GM12873 (cell line): ENCODE measurements around the gene BRAP.

Source experiments
- TF ChIP-seq, protein P1 (sequence below): IDR thresholded peaks from 2 replicates; pipeline ENCODE4 v1.5.1; 2012; ENCODE audit warnings: low read depth, mild to moderate bottlenecking, moderate library complexity, low read length, control low read depth; ENCODE audit not compliant: insufficient read depth; ENCODE audit errors: missing control alignments

BRAP gene

DNA sequence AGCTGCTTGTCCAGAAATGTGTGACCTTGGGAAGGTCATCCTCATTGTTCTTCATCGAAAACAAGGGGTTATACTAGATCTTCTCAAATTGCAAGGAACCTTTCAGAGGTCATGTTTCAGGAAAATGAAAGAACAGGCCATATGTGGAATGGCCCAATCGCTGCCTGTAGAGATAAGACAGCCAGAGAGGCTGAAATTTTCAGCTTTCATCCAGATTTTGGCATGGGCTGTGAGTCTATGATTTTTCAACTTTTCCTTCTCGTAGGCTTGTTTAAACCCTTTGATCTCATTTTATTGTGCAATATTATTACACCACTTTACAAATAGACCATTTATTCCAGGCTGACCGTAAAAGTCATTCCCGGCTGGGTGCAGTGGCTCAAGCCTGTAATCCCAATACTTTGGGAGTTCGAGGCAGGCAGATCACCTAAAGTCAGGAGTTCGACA, 69.6 kb downstream of the BRAP start:
- TF ChIP-seq, protein P1, sequence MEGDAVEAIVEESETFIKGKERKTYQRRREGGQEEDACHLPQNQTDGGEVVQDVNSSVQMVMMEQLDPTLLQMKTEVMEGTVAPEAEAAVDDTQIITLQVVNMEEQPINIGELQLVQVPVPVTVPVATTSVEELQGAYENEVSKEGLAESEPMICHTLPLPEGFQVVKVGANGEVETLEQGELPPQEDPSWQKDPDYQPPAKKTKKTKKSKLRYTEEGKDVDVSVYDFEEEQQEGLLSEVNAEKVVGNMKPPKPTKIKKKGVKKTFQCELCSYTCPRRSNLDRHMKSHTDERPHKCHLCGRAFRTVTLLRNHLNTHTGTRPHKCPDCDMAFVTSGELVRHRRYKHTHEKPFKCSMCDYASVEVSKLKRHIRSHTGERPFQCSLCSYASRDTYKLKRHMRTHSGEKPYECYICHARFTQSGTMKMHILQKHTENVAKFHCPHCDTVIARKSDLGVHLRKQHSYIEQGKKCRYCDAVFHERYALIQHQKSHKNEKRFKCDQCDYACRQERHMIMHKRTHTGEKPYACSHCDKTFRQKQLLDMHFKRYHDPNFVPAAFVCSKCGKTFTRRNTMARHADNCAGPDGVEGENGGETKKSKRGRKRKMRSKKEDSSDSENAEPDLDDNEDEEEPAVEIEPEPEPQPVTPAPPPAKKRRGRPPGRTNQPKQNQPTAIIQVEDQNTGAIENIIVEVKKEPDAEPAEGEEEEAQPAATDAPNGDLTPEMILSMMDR: no peak

DNA sequence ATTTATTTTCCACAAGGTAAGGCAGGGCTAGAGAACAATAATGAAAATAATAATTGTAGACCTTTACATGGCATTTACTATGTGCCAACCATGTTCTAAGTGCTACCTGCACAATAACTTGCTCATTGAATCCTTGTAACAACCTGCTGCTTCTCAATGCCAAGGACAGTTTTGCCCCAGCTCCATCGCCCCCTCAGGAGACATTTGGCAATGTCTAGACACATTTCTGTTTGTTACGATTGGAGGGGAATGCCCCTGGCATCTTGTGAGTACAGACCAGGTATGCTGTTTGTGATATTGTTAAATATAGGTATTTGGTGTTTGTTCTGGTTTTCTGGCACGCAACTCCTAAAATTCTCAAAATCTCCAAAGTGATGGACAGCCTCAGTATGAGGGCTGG, 78.5 kb downstream of the BRAP start:
- TF ChIP-seq, protein P1: peak; percentile 25

DNA sequence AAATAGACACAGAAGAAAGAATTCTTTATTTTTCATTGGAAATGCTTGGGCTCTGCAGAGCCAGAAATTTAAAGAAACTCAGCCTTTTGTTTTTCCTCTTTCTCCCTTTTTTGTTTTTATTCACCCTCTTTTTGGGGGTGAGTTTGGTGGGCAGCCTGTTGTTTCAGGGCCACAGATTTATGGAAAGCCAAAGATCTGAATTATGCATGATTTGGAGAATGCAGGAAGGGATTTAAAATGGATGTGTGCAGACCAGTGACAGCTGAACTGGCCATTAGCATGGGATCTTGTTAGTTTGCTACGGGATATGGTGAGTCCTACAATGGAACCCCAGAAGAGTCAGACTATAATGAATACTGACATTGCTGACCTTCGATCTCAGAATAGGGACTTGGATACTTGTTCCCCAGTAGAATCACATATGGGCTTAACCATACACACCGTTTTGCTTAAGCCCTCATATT, 79.0 kb downstream of the BRAP start:
- TF ChIP-seq, protein P1: no peak

DNA sequence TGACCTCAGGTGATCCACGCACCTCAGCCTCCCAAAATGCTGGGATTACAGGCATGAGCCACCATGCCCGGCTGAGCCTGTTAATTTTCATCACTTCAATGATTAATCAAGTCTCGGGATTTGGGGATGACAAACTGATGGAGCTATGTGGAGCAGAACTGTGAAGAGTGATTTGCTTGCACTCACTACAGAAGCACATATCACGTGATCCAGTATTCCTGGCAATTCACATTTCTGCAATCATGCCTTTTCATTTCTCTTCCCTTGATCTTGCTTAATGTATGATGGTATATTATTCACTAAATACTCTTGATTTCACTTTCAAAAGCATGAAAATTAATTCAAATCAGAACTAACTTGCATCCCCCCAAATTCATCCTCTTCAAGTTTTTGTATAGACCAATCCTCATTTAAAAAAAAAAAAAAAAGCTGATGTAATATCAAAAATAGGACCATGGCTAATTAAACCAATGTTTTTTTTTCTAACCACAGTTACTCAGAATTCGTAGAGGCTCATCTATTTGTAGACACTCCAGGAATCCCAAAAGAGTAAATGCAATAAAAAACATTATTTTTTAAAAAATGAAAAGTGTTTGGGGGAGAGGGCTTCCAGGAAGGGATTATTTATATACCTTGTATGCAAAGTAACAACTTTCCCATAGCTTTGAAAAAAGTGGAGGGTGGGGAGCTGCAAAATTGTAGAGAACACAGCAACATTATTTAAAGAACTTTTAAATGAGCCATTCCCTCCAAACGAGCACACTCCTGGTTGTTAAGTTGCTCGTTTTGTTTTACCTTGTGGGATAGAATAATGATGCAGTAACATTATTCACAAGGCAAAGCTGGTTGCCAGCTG, 79.6 kb downstream of the BRAP start:
- TF ChIP-seq, protein P1: no peak

DNA sequence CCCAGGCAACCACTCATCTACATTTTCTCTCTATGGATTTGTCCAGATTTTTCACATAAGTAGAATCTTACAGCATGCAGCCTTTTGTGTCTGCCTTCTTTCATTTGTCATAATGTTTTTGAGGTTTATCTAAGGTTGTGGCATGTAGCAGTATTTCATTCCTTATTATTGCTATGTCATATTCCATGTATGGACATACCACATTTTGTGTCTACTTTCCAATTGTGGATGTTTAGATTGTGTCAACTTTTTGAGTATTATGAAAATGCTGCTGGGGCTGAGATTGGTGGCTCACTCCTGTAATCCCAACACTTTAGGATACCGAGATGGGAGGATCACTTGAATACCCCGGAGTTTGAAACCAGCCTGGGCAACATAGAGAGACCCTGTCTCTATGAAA, 83.4 kb downstream of the BRAP start:
- TF ChIP-seq, protein P1: no peak

DNA sequence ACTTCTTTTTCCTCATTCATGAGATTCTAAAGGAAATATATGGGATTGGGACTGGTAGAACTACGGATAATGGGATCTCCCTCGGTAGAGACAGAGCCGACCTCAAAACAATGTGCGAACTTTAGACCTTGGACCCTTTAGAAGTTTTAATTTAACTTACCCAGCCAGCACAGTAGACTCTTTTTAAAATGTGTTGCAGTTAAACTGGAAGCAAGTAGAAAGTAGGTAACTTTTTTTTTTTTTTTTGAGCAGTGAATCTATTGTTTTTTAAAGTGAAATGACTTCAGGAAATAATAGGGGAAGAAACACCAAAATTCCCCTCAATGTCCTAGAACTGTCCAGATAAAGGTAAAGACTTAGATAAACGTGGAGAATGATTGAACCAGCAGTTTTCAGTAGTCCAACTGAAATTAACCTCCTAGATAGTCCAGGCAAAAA, 85.5 kb downstream of the BRAP start:
- TF ChIP-seq, protein P1: no peak

DNA sequence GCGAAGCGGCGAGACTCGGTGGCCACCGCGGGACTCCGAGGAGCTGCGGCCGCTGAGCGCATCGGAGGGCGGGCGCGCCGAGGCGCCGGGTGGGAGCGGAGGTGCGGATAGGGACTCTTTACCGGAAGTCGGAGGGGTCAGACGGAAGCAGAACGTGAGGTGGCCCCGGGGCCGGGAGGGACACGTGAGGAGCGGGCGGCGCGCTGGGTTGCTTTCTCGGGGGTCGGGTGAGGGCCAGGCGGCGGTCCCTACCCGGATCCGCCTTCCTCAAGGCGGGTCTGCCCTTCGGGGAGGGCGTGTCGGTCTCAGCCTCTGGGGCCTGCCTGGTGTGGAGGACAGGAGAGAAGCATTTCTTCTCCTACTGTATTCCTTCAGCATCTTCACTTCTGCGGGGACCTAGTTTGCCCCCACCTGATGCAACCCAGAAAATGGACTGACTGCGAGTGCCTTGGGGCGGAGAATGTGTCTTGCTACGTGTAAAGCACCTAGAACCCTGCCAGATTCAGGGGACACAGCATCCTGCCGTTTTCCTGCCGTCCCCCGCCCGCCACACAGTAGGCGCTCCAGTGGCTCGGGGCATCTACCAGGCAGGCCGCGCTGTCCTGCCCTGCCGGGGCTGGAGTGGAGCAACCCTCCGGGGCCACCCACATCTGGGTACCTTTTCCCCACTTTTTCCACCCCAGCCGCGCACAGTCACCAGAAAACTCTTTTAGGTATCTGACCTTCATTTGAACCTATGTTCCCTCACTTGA, 86.1 kb downstream of the BRAP start:
- TF ChIP-seq, protein P1: no peak
